Measurements from ENCODE around the gene JPT2. TPM values are rescaled to one million over a fixed set of nuclear protein-coding genes. Genes with fewer than 3 reads are reported as not detected.

Gene JPT2
- polyA plus RNA-seq, 2 of the 4 experiments (the other 2 are of a cell fraction): 97.6 to 139 TPM

- no peak for TF ChIP-seq POLR2AphosphoS2 (conservative IDR thresholded peaks at IDR 0.05; ENCODE audit: low read length)
- no peak for TF ChIP-seq SREBF2 (IDR thresholded peaks at IDR 0.05)
- TF ChIP-seq MAZ (IDR thresholded peaks at IDR 0.05; ENCODE audit: borderline replicate concordance, low read depth, low read length): no peak
Measured at GRCh38 chr16:1657841-1658240, 20.2 kb upstream of the JPT2 start (continued).

GRCh38 chr16:1659031-1659430 is 19.0 kb upstream of the JPT2 start:
- FAIRE-seq (no peak), DNase-seq (ENCODE audit: low read depth in 1 of 2, low spot score in 1 of 2) (no peak), ATAC-seq (peak in 1 of 2 experiments; percentile 17; a peak in 2 of 6 replicates)
- TF ChIP-seq CBX8 (IDR thresholded peaks at IDR 0.05) (no peak), MAX (IDR thresholded peaks at IDR 0.05) (no peak), E2F6 (IDR thresholded peaks at IDR 0.05; ENCODE audit: borderline replicate concordance, low read depth) (no peak), RAD21 (conservative IDR thresholded peaks at IDR 0.05 in 1 of 2, IDR thresholded peaks at IDR 0.05 in 1 of 2) (no peak), MAZ (IDR thresholded peaks at IDR 0.05; ENCODE audit: borderline replicate concordance, low read depth, low read length) (no peak), CHD2 (IDR thresholded peaks at IDR 0.05; ENCODE audit: low read length, partially characterized antibody) (no peak), NFE2L2 (conservative IDR thresholded peaks at IDR 0.05; ENCODE audit: low read length) (no peak), HDAC2 (IDR thresholded peaks at IDR 0.05) (no peak), REST (IDR thresholded peaks at IDR 0.05) (no peak), TP53 (CRISPR knock-in tag; IDR thresholded peaks at IDR 0.05) (no peak), CBX2 (IDR thresholded peaks at IDR 0.05; ENCODE audit: borderline replicate concordance, low read depth) (no peak), FOSL2 (IDR thresholded peaks at IDR 0.05) (no peak), FOSL2 (CRISPR knock-in tag; IDR thresholded peaks at IDR 0.05) (no peak), POLR2AphosphoS2 (conservative IDR thresholded peaks at IDR 0.05; ENCODE audit: low read length) (no peak), BCL3 (IDR thresholded peaks at IDR 0.05) (no peak)
- no peak overlapping the region for H3K4me2 ChIP-seq
- H3K4me3 ChIP-seq: no peak overlapping the region
- no peaks in the 10 kb centered on the region for H3K4me1 ChIP-seq
- WGBS (ENCODE audit: missing lambda C conversion rate): 96% methylated on average over 5 of the region's 5 CpGs
- H3K9me3 ChIP-seq: no peaks in the 10 kb centered on the region
- no peak overlapping the region for H3K27ac ChIP-seq
- POLR2A ChIA-PET: interaction anchor here (1.3 kb wide), 1 partner anchor 48 kb away, joined by 3 read pairs; the partner anchor contains the start of gene IFT140
- CTCF ChIA-PET: interaction anchor here (0.9 to 1.7 kb wide), 3 partner anchors 9 to 32 kb away, joined by 3 to 4 read pairs (median 4); no protein-coding TSS in a partner anchor

- FAIRE-seq (no peak), ATAC-seq (no peak), DNase-seq (ENCODE audit: low read depth in 1 of 2, low spot score in 1 of 2) (no peak)
- Histone ChIP-seq H3K4me1 (no peaks in the 10 kb centered on the region), H3K4me3 (no peak overlapping the region), H3K27ac (no peak overlapping the region), H3K9me3 (no peaks in the 10 kb centered on the region), H3K4me2 (no peak overlapping the region)
- ChIA-PET POLR2A (no interaction called here), CTCF (interaction anchor here (0.7 kb wide), 1 partner anchor 11 kb away, joined by 3 read pairs; no protein-coding TSS in a partner anchor)
- WGBS (ENCODE audit: missing lambda C conversion rate): 83% methylated on average over 2 of the region's 2 CpGs
- TF ChIP-seq MAX (IDR thresholded peaks at IDR 0.05) (no peak), ATOH8 (CRISPR knock-in tag; IDR thresholded peaks at IDR 0.05; ENCODE audit: low read depth) (no peak), HES2 (IDR thresholded peaks at IDR 0.05) (no peak), CEBPB (IDR thresholded peaks at IDR 0.05) (no peak), KDM1A (IDR thresholded peaks at IDR 0.05; ENCODE audit: low read depth) (no peak), CBX8 (IDR thresholded peaks at IDR 0.05) (no peak), JUNB (IDR thresholded peaks at IDR 0.05) (no peak), HOXB13 (CRISPR knock-in tag; IDR thresholded peaks at IDR 0.05; ENCODE audit: low read depth) (no peak), ESRRA (IDR thresholded peaks at IDR 0.05; ENCODE audit: borderline replicate concordance, low read length) (no peak), EHMT2 (IDR thresholded peaks at IDR 0.05; ENCODE audit: low read depth) (no peak), BCL3 (IDR thresholded peaks at IDR 0.05) (no peak), EP300 (IDR thresholded peaks at IDR 0.05) (no peak), POLR2AphosphoS2 (conservative IDR thresholded peaks at IDR 0.05; ENCODE audit: low read length) (no peak), HDAC2 (IDR thresholded peaks at IDR 0.05) (no peak)
Measured at GRCh38 chr16:1661826-1662225, 16.3 kb upstream of the JPT2 start.
